HepG2 (cell line): Measurements from ENCODE around the gene KIRREL3. TPM values are rescaled to one million over a fixed set of nuclear protein-coding genes. Genes with fewer than 3 reads are reported as not detected.

ENCODE experiments used
- ATAC-seq: fragments of 200-7000 bp; cut with Tn5 transposase; 3 replicates; pipeline ENCODE4 v1.9.1; 2020; ENCODE audit warnings: mild to moderate bottlenecking, moderate library complexity
- BruUV-seq: library from RNA; stranded (reverse); fragments of 400-500 nt; replicated peaks from 2 replicates; lab custom pipeline; 2021; lab: Mats Ljungman, UMichigan
- CTCF ChIA-PET: fragments of 300-600 bp; formaldehyde crosslinking; extraction: SDS; loops from one replicate; lab custom pipeline; 2021; ENCODE audit warnings: low total read pairs, inconsistent platforms, low intra/inter-chr PET ratio; lab: Yijun Ruan, JAX
- POLR2A ChIA-PET: fragments of 350-600 bp; sonication (Branson Sonifier 250); formaldehyde crosslinking; loops from one replicate; lab custom pipeline; 2020; ENCODE audit warnings: antibody characterized with exemption, inconsistent platforms; lab: Yijun Ruan, JAX
- DNase-seq: peaks from one replicate; pipeline ENCODE4 v3.0.0-alpha.2; 2015; ENCODE audit warnings: low spot score
- FAIRE-seq: peaks from 3 replicates; lab custom pipeline; 2011; peaks lifted over from hg19 to GRCh38; lab: Jason Lieb, UNC
- H2AFZ ChIP-seq: one replicate; pipeline ENCODE4 v1.6.1; 2011; ENCODE audit warnings: low read length, inconsistent platforms
- H3K27ac ChIP-seq: fragments of 300-600 bp; 3 replicates; pipeline ENCODE4 v1.8.0; 2011; ENCODE audit warnings: mixed run types, mild to moderate bottlenecking, mixed read lengths, low read length, inconsistent platforms; ENCODE audit not compliant: insufficient read depth; ENCODE audit errors: extremely low read length
- H3K27me3 ChIP-seq, 2 experiments: fragments of 200-600 bp in 1 of 2; 2 replicates in 1 of 2; 3 replicates in 1 of 2; pipeline versions ENCODE4 v1.6.0 to v1.8.0; 2011; ENCODE audit warnings: low read length in 2 of 2, mild to moderate bottlenecking in 2 of 2, moderate library complexity in 2 of 2, inconsistent platforms in 1 of 2; ENCODE audit not compliant: insufficient read depth in 2 of 2, control insufficient read depth in 1 of 2
- H3K36me3 ChIP-seq, 2 experiments: fragments of 200-600 bp in 1 of 2; replicated peaks in 1 of 2; 2 replicates in 1 of 2; 3 replicates in 1 of 2; pipeline versions ENCODE4 v1.5.1 to v1.8.0; 2011; ENCODE audit warnings: low read length in 2 of 2, inconsistent platforms in 1 of 2; ENCODE audit not compliant: insufficient read depth in 2 of 2, control insufficient read depth in 1 of 2
- H3K4me1 ChIP-seq: 2 replicates; pipeline ENCODE4 v1.5.1; 2012; ENCODE audit warnings: low read length, inconsistent platforms; ENCODE audit not compliant: insufficient read depth
- H3K4me2 ChIP-seq: 2 replicates; pipeline ENCODE4 v1.6.0; 2011; ENCODE audit warnings: low read depth, low read length, inconsistent platforms
- H3K4me3 ChIP-seq, 3 experiments: fragments of 200-600 bp in 1 of 3; sonication (generic), shearing (Covaris generic) in 1 of 3; replicated peaks in 1 of 3; 2 replicates each; pipeline ENCODE4 v1.5.1; 2011 to 2016; ENCODE audit warnings: low read length in 3 of 3, inconsistent platforms in 2 of 3, low read depth in 2 of 3, mild to moderate bottlenecking in 2 of 3, control low read depth in 1 of 3, mixed read lengths in 1 of 3; ENCODE audit not compliant: insufficient read depth in 1 of 3
- H3K79me2 ChIP-seq: one replicate; pipeline ENCODE4 v1.6.1; 2011; ENCODE audit warnings: low read length, inconsistent platforms; ENCODE audit not compliant: insufficient read depth
- H3K9ac ChIP-seq: 2 replicates; pipeline ENCODE4 v1.6.0; 2011; ENCODE audit warnings: mild to moderate bottlenecking, low read depth, low read length, inconsistent platforms; ENCODE audit not compliant: insufficient read depth
- H3K9me3 ChIP-seq: 2 replicates; pipeline ENCODE4 v1.5.1; 2012; ENCODE audit warnings: mild to moderate bottlenecking, low read length
- H4K20me1 ChIP-seq: 2 replicates; pipeline ENCODE4 v1.6.0; 2011; ENCODE audit warnings: inconsistent platforms, mild to moderate bottlenecking, low read length, moderate library complexity; ENCODE audit not compliant: insufficient read depth
- BRCA1 ChIP-seq: sonication (generic); formaldehyde crosslinking; IDR thresholded peaks from 2 replicates; pipeline ENCODE4 v1.4.0; 2020; ENCODE audit warnings: missing genetic modification reagents
- CCAR2 ChIP-seq: fragments of 200-400 bp; formaldehyde crosslinking; optimal IDR thresholded peaks from 2 replicates; pipeline ENCODE3; 2018; ENCODE audit warnings: low read depth, mild to moderate bottlenecking, low read length, moderate library complexity
- GPBP1L1 ChIP-seq: sonication (generic); formaldehyde crosslinking; IDR thresholded peaks from 2 replicates; pipeline ENCODE4 v1.5.0; 2020; ENCODE audit warnings: mild to moderate bottlenecking, missing genetic modification reagents
- GZF1 ChIP-seq: sonication (generic); formaldehyde crosslinking; IDR thresholded peaks from 2 replicates; pipeline ENCODE4 v1.5.1; 2020; ENCODE audit warnings: mild to moderate bottlenecking, missing genetic modification reagents
- ISX ChIP-seq: sonication (generic); formaldehyde crosslinking; conservative IDR thresholded peaks from 2 replicates; pipeline ENCODE4 v1.5.0; 2020; ENCODE audit warnings: missing genetic modification reagents
- KLF9 ChIP-seq: IDR thresholded peaks from 2 replicates; pipeline ENCODE4 v1.6.1; 2016; ENCODE audit warnings: low read depth
- NCOA1 ChIP-seq: sonication (generic); formaldehyde crosslinking; IDR thresholded peaks from 2 replicates; pipeline ENCODE4 v1.9.0; 2021; ENCODE audit warnings: missing genetic modification reagents
- NFIC ChIP-seq: IDR thresholded peaks from 2 replicates; pipeline ENCODE4 v1.6.1; 2012; ENCODE audit warnings: mild to moderate bottlenecking, low read length, inconsistent platforms
- SMAD3 ChIP-seq: sonication (generic); formaldehyde crosslinking; IDR thresholded peaks from 2 replicates; pipeline ENCODE4 v1.4.0; 2020; ENCODE audit warnings: missing genetic modification reagents
- ZNF768 ChIP-seq: sonication (generic); formaldehyde crosslinking; IDR thresholded peaks from 2 replicates; pipeline ENCODE4 v1.4.0; 2020; ENCODE audit warnings: missing genetic modification reagents
- ZNF788 ChIP-seq: sonication (generic); formaldehyde crosslinking; IDR thresholded peaks from 2 replicates; pipeline ENCODE4 v1.5.0; 2020; ENCODE audit warnings: mild to moderate bottlenecking, missing genetic modification reagents, borderline replicate concordance
- WGBS: methylation state at CpG from one replicate; pipeline ENCODE4 v1.1.6; 2017; ENCODE audit warnings: low lambda C conversion rate; 5-methylcytosine and 5-hydroxymethylcytosine counted together
- in situ Hi-C: cut with HindIII; loops from 2 replicates; pipeline ENCODE4 v1.10.0; 2017; ENCODE audit warnings: low pct_unique_long_range_greater_than_20kb; ENCODE audit not compliant: extremely low pct_ligation_motif_present
- intact Hi-C: fragments of 100-400 bp; cut with micrococcal nuclease; formaldehyde crosslinking; loops from one replicate; pipeline ENCODE4 v1.10.0; 2022; ENCODE audit not compliant: unreplicated experiment
- polyA plus RNA-seq, 8 experiments: library from polyadenylated mRNA; depleted of rRNA in 3 of 8; stranded (reverse) in 7 of 8; unstranded in 1 of 8; fragments of >200 nt; fragmentation: Illumina TruSeq in 4 of 8; extraction: Trizol in 4 of 8; gene quantifications; 2 replicates each; pipeline versions ENCODE4 v1.2.1 to v1.2.3, GENCODE V29; 2011 to 2016; ENCODE audit warnings: low read depth in 4 of 8, missing spikeins in 1 of 8, mixed read lengths in 1 of 8; ENCODE audit not compliant: insufficient read depth in 1 of 8
- total RNA-seq, 5 experiments: library from RNA; depleted of rRNA; stranded (reverse); fragments of >200 nt; fragmentation: Illumina TruSeq; extraction: Trizol; gene quantifications; 2 replicates each; pipeline ENCODE4 v1.2.3, GENCODE V29; 2016; ENCODE audit warnings: low read depth in 1 of 5
- TF ChIP-seq, protein P1 (sequence below): sonication (generic); formaldehyde crosslinking; IDR thresholded peaks from 2 replicates; pipeline ENCODE4 v1.5.0; 2020; ENCODE audit warnings: missing genetic modification reagents

KIRREL3 gene
- total and polyA plus RNA-seq, 2 of the 13 experiments (the other 11 are each of a cell fraction or from before 2014, with no cell fraction given), result not detected

- Histone ChIP-seq H3K9ac (no peak overlapping the region), H3K4me2 (no peak overlapping the region), H3K9me3 (no peaks in the 10 kb centered on the region), H3K36me3 (no peaks in the 10 kb centered on the region), H4K20me1 (no peaks in the 10 kb centered on the region), H3K27ac (no peak overlapping the region), H3K4me1 (no peaks in the 10 kb centered on the region), H3K4me3 (no peak overlapping the region), H3K79me2 (no peaks in the 10 kb centered on the region), H2AFZ (no peak overlapping the region), H3K27me3 (peaks cover 0 to under 1% of the 10 kb centered on the region in 2 experiments; a peak in 1 of 5 replicates)
- no peak for DNase-seq
- ATAC-seq, result no peak
- WGBS, result 15% methylated on average over 9 of the region's 10 CpGs
- FAIRE-seq, result no peak
- TF ChIP-seq GZF1 (CRISPR knock-in tag) (no peak), KLF9 (no peak), ZNF768 (no peak), SMAD3 (CRISPR knock-in tag) (no peak), ISX (CRISPR knock-in tag) (no peak), GPBP1L1 (no peak), CCAR2 (no peak), BRCA1 (CRISPR knock-in tag) (no peak), NFIC (no peak), NCOA1 (CRISPR knock-in tag) (no peak), ZNF788 (no peak)
- TF ChIP-seq, protein P1, sequence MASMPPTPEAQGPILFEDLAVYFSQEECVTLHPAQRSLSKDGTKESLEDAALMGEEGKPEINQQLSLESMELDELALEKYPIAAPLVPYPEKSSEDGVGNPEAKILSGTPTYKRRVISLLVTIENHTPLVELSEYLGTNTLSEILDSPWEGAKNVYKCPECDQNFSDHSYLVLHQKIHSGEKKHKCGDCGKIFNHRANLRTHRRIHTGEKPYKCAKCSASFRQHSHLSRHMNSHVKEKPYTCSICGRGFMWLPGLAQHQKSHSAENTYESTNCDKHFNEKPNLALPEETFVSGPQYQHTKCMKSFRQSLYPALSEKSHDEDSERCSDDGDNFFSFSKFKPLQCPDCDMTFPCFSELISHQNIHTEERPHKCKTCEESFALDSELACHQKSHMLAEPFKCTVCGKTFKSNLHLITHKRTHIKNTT (CRISPR knock-in tag), result no peak
- POLR2A ChIA-PET, result no interaction called here
- CTCF ChIA-PET, result no interaction called here
- in situ Hi-C loops (no loop called here), intact Hi-C loops (no loop called here)
- BruUV-seq, result no TSS peak
Observed at GRCh38 chr11:126861796-126862459, 138.6 kb downstream of the KIRREL3 start.
